Measurements from ENCODE around the gene ATP8A2.

- no peak for TF ChIP-seq CTCF (IDR thresholded peaks at IDR 0.05)
- TF ChIP-seq ZFX (IDR thresholded peaks at IDR 0.05; ENCODE audit: borderline replicate concordance): no peak
Observed at GRCh38 chr13:26011996-26012821, 640.4 kb downstream of the ATP8A2 start.

Measured in 22Rv1 (cell line).